GM21737 (cell line): Measurements from ENCODE around the gene ARMH2.
"Not testable (repeated sequence)": the region's sequence is repeated elsewhere in the genome, so short reads cannot be mapped to it uniquely, and the experiment has no call there.

Experiments used
- ATAC-seq: cut with Tn5 transposase; IDR thresholded peaks from one replicate; pipeline ENCODE4 v1.9.1; 2021; ENCODE audit warnings: mild to moderate bottlenecking, moderate library complexity; ENCODE audit not compliant: unreplicated experiment

ARMH2 gene

GRCh38 chr6:24765968-24766367 is 32.7 kb downstream of the ARMH2 start:
- not testable (repeated sequence) for ATAC-seq

GRCh38 chr6:24764833-24765828 is 33.6 kb downstream of the ARMH2 start:
- ATAC-seq, result not testable (repeated sequence)

GRCh38 chr6:24763578-24763977 is 35.1 kb downstream of the ARMH2 start:
- no peak for ATAC-seq

- ATAC-seq, result no peak
Measured at GRCh38 chr6:24761851-24762250, 36.9 kb downstream of the ARMH2 start.

- no peak for ATAC-seq
Measured at GRCh38 chr6:24761193-24761835, 37.4 kb downstream of the ARMH2 start.

- ATAC-seq, result no peak
Measured at GRCh38 chr6:24760210-24760609, 38.5 kb downstream of the ARMH2 start.

- no peak for ATAC-seq
Measured at GRCh38 chr6:24759718-24760117, 39.0 kb downstream of the ARMH2 start.

GRCh38 chr6:24757611-24758010 is 41.1 kb downstream of the ARMH2 start:
- no peak for ATAC-seq

- no peak for ATAC-seq
Measured at GRCh38 chr6:24755279-24755678, 43.4 kb downstream of the ARMH2 start.

GRCh38 chr6:24754378-24754777 is 44.3 kb downstream of the ARMH2 start:
- not testable (repeated sequence) for ATAC-seq

GRCh38 chr6:24753545-24753944 is 45.2 kb downstream of the ARMH2 start:
- ATAC-seq, result no peak

GRCh38 chr6:24752917-24753492 is 45.7 kb downstream of the ARMH2 start:
- no peak for ATAC-seq

- no peak for ATAC-seq
Measured at GRCh38 chr6:24752503-24752902, 46.2 kb downstream of the ARMH2 start.

GRCh38 chr6:24750878-24751277 is 47.8 kb downstream of the ARMH2 start:
- not testable (repeated sequence) for ATAC-seq

- no peak for ATAC-seq
Measured at GRCh38 chr6:24749297-24749696, 49.4 kb downstream of the ARMH2 start.
